K562 (cell line): ENCODE results near the gene VPS37D. TPM values are rescaled to one million over a fixed set of nuclear protein-coding genes. Genes with fewer than 3 reads are reported as not detected.

ENCODE experiments used
- CREM ChIP-seq: IDR thresholded peaks from 2 replicates; pipeline ENCODE4 v1.6.1; 2014; ENCODE audit warnings: antibody characterized with exemption, low read depth
- GABPB2 ChIP-seq: fragments of 250-450 bp; sonication (Bioruptor Pico); conservative IDR thresholded peaks from 2 replicates; pipeline ENCODE4 v1.5.1; 2021; ENCODE audit warnings: mild to moderate bottlenecking
- HNRNPK ChIP-seq: fragments of 200-400 bp; formaldehyde crosslinking; IDR thresholded peaks from one replicate; pipeline ENCODE4 v1.6.1; 2018; ENCODE audit warnings: mild to moderate bottlenecking, low read depth, low read length; ENCODE audit not compliant: poor library complexity, severe bottlenecking
- KLF10 ChIP-seq: fragments of 250-450 bp; sonication (Bioruptor Pico); IDR thresholded peaks from 2 replicates; pipeline ENCODE4 v1.6.1; 2021; ENCODE audit warnings: matching md5 sums
- MIER1 ChIP-seq: fragments of 450-650 bp; IDR thresholded peaks from 2 replicates; pipeline ENCODE4 v1.6.1; 2016; ENCODE audit warnings: antibody characterized with exemption, mild to moderate bottlenecking, low read depth
- MXI1 ChIP-seq: IDR thresholded peaks from 2 replicates; pipeline ENCODE4 v1.6.1; 2011; ENCODE audit warnings: low read depth, mild to moderate bottlenecking, improper control_type of control experiment, low read length
- NR2F6 ChIP-seq: fragments of 450-650 bp; formaldehyde crosslinking; IDR thresholded peaks from 2 replicates; pipeline ENCODE4 v1.4.0; 2020; ENCODE audit warnings: mild to moderate bottlenecking
- PHF21A ChIP-seq: fragments of 450-650 bp; IDR thresholded peaks from 2 replicates; pipeline ENCODE4 v1.6.1; 2017; ENCODE audit warnings: low read depth, borderline replicate concordance
- POLR2B ChIP-seq: fragments of 450-650 bp; IDR thresholded peaks from 2 replicates; pipeline ENCODE4 v1.6.1; 2018; ENCODE audit warnings: low read depth; ENCODE audit not compliant: partially characterized antibody
- RBM34 ChIP-seq: fragments of 200-400 bp; formaldehyde crosslinking; IDR thresholded peaks from 2 replicates; pipeline ENCODE4 v1.6.1; 2018; ENCODE audit warnings: low read length, borderline replicate concordance; ENCODE audit not compliant: insufficient read depth
- SP1 ChIP-seq: sonication (generic); formaldehyde crosslinking; IDR thresholded peaks from 2 replicates; pipeline ENCODE4 v1.8.1; 2022; ENCODE audit warnings: mild to moderate bottlenecking, missing genetic modification reagents
- SREBF1 ChIP-seq: fragments of 150-350 bp; IDR thresholded peaks from 2 replicates; pipeline ENCODE4 v1.6.1; 2014; ENCODE audit warnings: antibody characterized with exemption, low read depth, low read length, borderline replicate concordance
- SRSF7 ChIP-seq: fragments of 200-400 bp; formaldehyde crosslinking; optimal IDR thresholded peaks from 2 replicates; pipeline ENCODE3; 2017; ENCODE audit warnings: mild to moderate bottlenecking, low read depth, low read length
- TOE1 ChIP-seq, 2 experiments: fragments of 450-650 bp in 1 of 2; sonication (generic) in 1 of 2; formaldehyde crosslinking in 1 of 2; IDR thresholded peaks; 2 replicates each; pipeline versions ENCODE4 v1.7.1 to v1.8.0; 2016 to 2022; ENCODE audit warnings: borderline replicate concordance in 2 of 2, mild to moderate bottlenecking in 2 of 2, antibody characterized with exemption in 1 of 2, inconsistent platforms in 1 of 2, low read depth in 1 of 2, missing genetic modification reagents in 1 of 2, moderate library complexity in 1 of 2
- ZBTB7A ChIP-seq: IDR thresholded peaks from 2 replicates; pipeline ENCODE4 v1.6.1; 2011; ENCODE audit warnings: low read depth, mild to moderate bottlenecking, low read length, moderate library complexity, borderline replicate concordance; ENCODE audit not compliant: control insufficient read depth
- ZKSCAN3 ChIP-seq: fragments of 250-450 bp; sonication (Bioruptor Pico); IDR thresholded peaks from 2 replicates; pipeline ENCODE4 v1.4.0; 2020
- ZNF212 ChIP-seq: fragments of 450-650 bp; formaldehyde crosslinking; IDR thresholded peaks from 2 replicates; pipeline ENCODE4 v1.4.0; 2020; ENCODE audit warnings: mild to moderate bottlenecking
- polyA plus RNA-seq, 8 experiments: library from polyadenylated mRNA; depleted of rRNA in 4 of 8; stranded (reverse) in 5 of 8; unstranded in 3 of 8; fragments of >200 nt; fragmentation: Nextera tagmentation in 2 of 8; fragmentation: Illumina TruSeq in 1 of 8; extraction: Ambion mirVana in 2 of 8; extraction: Trizol in 1 of 8; gene quantifications; 2 replicates each; pipeline versions ENCODE4 v1.2.1 to v1.2.3, GENCODE V29; 2011 to 2014; ENCODE audit warnings: inconsistent platforms in 1 of 8, missing spikeins in 1 of 8
- total RNA-seq, 7 experiments: library from RNA; depleted of rRNA in 6 of 7; stranded (reverse); fragments of >200 nt in 6 of 7; fragmentation: Illumina TruSeq in 2 of 7; extraction: Trizol in 2 of 7; gene quantifications; 2 replicates each; pipeline versions ENCODE4 v1.2.1 to v1.2.3, GENCODE V29; 2011 to 2021; ENCODE audit warnings: low replicate concordance in 1 of 7
- TF ChIP-seq, protein P1 (sequence below): fragments of 250-450 bp; sonication (Bioruptor Pico); IDR thresholded peaks from 2 replicates; pipeline ENCODE4 v1.9.0; 2021; ENCODE audit warnings: mild to moderate bottlenecking, inconsistent platforms
- TF ChIP-seq, protein P2 (sequence below): fragments of 450-650 bp; IDR thresholded peaks from 2 replicates; pipeline ENCODE4 v1.6.1; 2017; ENCODE audit warnings: mild to moderate bottlenecking, moderate library complexity
- TF ChIP-seq, protein P3 (sequence below): sonication (generic); formaldehyde crosslinking; IDR thresholded peaks from 2 replicates; pipeline ENCODE4 v1.8.0; 2022; ENCODE audit warnings: mild to moderate bottlenecking, missing genetic modification reagents

Gene VPS37D
- total and polyA plus RNA-seq, 9 of the 15 experiments (the other 6 are each of a cell fraction or from before 2014, with no cell fraction given) = 0.25 to 2.3 (median 1.0) TPM; not detected in 3

GRCh38 chr7:73622909-73623797 is 44.5 kb upstream of the VPS37D start (continued):
- TF ChIP-seq TOE1 (IDR thresholded peaks at IDR 0.05; ENCODE audit: borderline replicate concordance) = peak; percentile 54; the same call in 1 of the 2 replicates
- no peak for TF ChIP-seq TOE1 (CRISPR knock-in tag; IDR thresholded peaks at IDR 0.05; ENCODE audit: borderline replicate concordance, low read depth)
- TF ChIP-seq KLF10 (CRISPR knock-in tag) = no peak
- TF ChIP-seq ZKSCAN3 (CRISPR knock-in tag) = no peak
- no peak for TF ChIP-seq POLR2B
- TF ChIP-seq MIER1 = no peak
- TF ChIP-seq GABPB2 = no peak
- no peak for TF ChIP-seq RBM34
- TF ChIP-seq SRSF7 = no peak
- no peak; the same call in 1 of the 2 replicates for TF ChIP-seq SREBF1
- TF ChIP-seq, protein P1, sequence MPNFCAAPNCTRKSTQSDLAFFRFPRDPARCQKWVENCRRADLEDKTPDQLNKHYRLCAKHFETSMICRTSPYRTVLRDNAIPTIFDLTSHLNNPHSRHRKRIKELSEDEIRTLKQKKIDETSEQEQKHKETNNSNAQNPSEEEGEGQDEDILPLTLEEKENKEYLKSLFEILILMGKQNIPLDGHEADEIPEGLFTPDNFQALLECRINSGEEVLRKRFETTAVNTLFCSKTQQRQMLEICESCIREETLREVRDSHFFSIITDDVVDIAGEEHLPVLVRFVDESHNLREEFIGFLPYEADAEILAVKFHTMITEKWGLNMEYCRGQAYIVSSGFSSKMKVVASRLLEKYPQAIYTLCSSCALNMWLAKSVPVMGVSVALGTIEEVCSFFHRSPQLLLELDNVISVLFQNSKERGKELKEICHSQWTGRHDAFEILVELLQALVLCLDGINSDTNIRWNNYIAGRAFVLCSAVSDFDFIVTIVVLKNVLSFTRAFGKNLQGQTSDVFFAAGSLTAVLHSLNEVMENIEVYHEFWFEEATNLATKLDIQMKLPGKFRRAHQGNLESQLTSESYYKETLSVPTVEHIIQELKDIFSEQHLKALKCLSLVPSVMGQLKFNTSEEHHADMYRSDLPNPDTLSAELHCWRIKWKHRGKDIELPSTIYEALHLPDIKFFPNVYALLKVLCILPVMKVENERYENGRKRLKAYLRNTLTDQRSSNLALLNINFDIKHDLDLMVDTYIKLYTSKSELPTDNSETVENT (CRISPR knock-in tag) = no peak
- no peak for TF ChIP-seq ZNF212 (CRISPR knock-in tag)
- TF ChIP-seq NR2F6 = no peak
- TF ChIP-seq CREM = no peak; the same call in 1 of the 2 replicates
- peak; percentile 93 for TF ChIP-seq ZBTB7A
- TF ChIP-seq MXI1 = no peak
- TF ChIP-seq, protein P2, sequence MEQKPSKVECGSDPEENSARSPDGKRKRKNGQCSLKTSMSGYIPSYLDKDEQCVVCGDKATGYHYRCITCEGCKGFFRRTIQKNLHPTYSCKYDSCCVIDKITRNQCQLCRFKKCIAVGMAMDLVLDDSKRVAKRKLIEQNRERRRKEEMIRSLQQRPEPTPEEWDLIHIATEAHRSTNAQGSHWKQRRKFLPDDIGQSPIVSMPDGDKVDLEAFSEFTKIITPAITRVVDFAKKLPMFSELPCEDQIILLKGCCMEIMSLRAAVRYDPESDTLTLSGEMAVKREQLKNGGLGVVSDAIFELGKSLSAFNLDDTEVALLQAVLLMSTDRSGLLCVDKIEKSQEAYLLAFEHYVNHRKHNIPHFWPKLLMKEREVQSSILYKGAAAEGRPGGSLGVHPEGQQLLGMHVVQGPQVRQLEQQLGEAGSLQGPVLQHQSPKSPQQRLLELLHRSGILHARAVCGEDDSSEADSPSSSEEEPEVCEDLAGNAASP = no peak
- TF ChIP-seq PHF21A = no peak
- TF ChIP-seq, protein P3, sequence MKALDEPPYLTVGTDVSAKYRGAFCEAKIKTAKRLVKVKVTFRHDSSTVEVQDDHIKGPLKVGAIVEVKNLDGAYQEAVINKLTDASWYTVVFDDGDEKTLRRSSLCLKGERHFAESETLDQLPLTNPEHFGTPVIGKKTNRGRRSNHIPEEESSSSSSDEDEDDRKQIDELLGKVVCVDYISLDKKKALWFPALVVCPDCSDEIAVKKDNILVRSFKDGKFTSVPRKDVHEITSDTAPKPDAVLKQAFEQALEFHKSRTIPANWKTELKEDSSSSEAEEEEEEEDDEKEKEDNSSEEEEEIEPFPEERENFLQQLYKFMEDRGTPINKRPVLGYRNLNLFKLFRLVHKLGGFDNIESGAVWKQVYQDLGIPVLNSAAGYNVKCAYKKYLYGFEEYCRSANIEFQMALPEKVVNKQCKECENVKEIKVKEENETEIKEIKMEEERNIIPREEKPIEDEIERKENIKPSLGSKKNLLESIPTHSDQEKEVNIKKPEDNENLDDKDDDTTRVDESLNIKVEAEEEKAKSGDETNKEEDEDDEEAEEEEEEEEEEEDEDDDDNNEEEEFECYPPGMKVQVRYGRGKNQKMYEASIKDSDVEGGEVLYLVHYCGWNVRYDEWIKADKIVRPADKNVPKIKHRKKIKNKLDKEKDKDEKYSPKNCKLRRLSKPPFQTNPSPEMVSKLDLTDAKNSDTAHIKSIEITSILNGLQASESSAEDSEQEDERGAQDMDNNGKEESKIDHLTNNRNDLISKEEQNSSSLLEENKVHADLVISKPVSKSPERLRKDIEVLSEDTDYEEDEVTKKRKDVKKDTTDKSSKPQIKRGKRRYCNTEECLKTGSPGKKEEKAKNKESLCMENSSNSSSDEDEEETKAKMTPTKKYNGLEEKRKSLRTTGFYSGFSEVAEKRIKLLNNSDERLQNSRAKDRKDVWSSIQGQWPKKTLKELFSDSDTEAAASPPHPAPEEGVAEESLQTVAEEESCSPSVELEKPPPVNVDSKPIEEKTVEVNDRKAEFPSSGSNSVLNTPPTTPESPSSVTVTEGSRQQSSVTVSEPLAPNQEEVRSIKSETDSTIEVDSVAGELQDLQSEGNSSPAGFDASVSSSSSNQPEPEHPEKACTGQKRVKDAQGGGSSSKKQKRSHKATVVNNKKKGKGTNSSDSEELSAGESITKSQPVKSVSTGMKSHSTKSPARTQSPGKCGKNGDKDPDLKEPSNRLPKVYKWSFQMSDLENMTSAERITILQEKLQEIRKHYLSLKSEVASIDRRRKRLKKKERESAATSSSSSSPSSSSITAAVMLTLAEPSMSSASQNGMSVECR (CRISPR knock-in tag) = no peak
- no peak for TF ChIP-seq HNRNPK
- TF ChIP-seq SP1 (CRISPR knock-in tag) = no peak
